ENCODE measurements around the gene TSPAN32. TPM values are rescaled to one million over a fixed set of nuclear protein-coding genes. Genes with fewer than 3 reads are reported as not detected.

TSPAN32 gene
- total RNA-seq, 1 donor, result 0.43 TPM

GRCh38 chr11:2302306-2302895 is 588 bp downstream of the TSPAN32 start:
- TF ChIP-seq, protein P1, sequence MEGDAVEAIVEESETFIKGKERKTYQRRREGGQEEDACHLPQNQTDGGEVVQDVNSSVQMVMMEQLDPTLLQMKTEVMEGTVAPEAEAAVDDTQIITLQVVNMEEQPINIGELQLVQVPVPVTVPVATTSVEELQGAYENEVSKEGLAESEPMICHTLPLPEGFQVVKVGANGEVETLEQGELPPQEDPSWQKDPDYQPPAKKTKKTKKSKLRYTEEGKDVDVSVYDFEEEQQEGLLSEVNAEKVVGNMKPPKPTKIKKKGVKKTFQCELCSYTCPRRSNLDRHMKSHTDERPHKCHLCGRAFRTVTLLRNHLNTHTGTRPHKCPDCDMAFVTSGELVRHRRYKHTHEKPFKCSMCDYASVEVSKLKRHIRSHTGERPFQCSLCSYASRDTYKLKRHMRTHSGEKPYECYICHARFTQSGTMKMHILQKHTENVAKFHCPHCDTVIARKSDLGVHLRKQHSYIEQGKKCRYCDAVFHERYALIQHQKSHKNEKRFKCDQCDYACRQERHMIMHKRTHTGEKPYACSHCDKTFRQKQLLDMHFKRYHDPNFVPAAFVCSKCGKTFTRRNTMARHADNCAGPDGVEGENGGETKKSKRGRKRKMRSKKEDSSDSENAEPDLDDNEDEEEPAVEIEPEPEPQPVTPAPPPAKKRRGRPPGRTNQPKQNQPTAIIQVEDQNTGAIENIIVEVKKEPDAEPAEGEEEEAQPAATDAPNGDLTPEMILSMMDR (IDR thresholded peaks at IDR 0.05; ENCODE audit: insufficient read depth, low read depth, low read length), result no peak
- DNase-seq (ENCODE audit: low read depth), result no peak
- H3K4me3 ChIP-seq (ENCODE audit: low read depth, low read length), result no peak overlapping the region

DNA sequence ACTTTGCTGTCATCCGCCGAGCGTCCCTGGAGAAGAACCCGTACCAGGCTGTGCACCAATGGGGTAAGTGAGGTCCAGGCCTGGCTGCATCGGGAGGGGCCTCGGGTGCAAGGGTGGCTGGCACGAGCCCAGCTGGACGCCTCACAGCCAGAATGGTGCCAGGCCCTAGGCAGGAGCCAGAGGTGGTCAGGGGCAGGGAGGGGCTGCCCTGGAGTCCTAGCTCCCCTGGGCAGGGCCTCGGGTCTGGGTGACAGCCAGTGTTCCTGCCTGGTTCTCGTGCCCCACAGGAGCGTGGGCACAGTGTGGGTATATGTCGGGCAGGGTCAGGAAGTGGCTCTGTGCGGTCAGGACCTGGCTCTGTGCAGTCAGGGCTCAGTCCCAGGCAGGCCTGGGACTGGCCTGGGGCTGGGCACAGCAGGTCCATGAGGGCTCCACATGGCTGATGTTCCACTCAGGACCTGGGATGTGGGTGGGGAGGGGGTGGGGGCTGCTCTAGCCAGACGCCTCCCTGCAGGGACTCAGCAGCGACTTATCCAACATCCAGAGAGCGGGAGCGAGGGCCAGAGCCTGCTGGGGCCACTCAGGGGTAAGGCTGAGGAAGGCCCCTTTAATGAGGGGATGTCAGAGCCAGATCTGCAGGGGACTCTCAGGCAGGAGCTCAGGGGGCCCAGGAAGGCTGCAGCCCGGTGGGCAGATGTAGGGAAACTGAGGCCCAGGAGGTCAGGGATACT is 1.2 kb downstream of the TSPAN32 start:
- no peak overlapping the region for H3K4me3 ChIP-seq (ENCODE audit: low read depth, low read length)
- DNase-seq (ENCODE audit: low read depth), result no peak
- TF ChIP-seq, protein P1 (IDR thresholded peaks at IDR 0.05; ENCODE audit: insufficient read depth, low read depth, low read length), result no peak

- DNase-seq (ENCODE audit: low read depth), result no peak
- H3K4me3 ChIP-seq (ENCODE audit: low read depth, low read length), result no peak overlapping the region
- TF ChIP-seq, protein P1 (IDR thresholded peaks at IDR 0.05; ENCODE audit: insufficient read depth, low read depth, low read length), result no peak
Observed at GRCh38 chr11:2303627-2304505, 2.1 kb downstream of the TSPAN32 start.

- TF ChIP-seq, protein P1 (IDR thresholded peaks at IDR 0.05; ENCODE audit: insufficient read depth, low read depth, low read length), result no peak
- peak; percentile 23 for DNase-seq (ENCODE audit: low read depth)
- H3K4me3 ChIP-seq (ENCODE audit: low read depth, low read length), result no peak overlapping the region
Observed at GRCh38 chr11:2304506-2305139, 2.8 kb downstream of the TSPAN32 start.

DNA sequence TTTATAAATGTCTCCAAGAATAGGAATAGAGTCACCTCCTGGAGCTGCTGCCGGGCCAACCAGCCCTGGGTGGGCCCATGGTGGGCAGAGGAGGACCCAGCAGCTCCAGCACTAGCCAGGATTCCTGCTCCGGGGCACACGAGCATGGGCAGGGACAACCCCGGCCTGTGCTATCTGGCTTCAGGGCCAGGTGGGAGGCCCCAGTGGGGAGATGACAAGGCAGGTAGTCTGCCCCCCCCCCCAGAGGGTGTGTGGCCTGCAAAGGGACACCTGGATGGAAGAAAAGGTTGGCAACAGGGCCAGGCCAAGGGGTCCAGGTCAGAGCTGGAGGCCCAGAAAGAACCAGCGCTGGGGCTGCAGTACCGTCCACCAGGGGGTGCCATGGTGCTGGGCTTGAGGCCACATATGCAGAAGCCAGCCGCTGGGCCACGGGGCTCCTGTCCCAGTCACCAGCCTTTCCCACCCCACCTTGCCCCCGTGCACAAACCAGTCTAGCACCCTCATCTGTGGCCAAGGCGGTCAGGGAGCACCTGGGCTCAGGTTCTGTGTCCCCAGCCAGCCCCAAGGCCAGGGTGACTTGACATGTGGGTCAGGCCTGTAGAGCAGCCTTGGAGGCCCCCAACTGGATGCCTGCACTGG is 3.4 kb downstream of the TSPAN32 start:
- TF ChIP-seq, protein P1 (IDR thresholded peaks at IDR 0.05; ENCODE audit: insufficient read depth, low read depth, low read length), result peak; percentile 94
- no peak overlapping the region for H3K4me3 ChIP-seq (ENCODE audit: low read depth, low read length)
- peak; percentile 67 for DNase-seq (ENCODE audit: low read depth)

All from fibroblast of villous mesenchyme (primary cell).